Caco-2 (cell line): Measurements from ENCODE around the gene GFY. TPM values are rescaled to one million over a fixed set of nuclear protein-coding genes. Genes with fewer than 3 reads are reported as not detected.

Experiments
- BruUV-seq: library from RNA; stranded (reverse); fragments of 400-500 nt; replicated peaks from 2 replicates; lab custom pipeline; 2021; lab: Mats Ljungman, UMichigan
- CTCF ChIA-PET: fragments of 300-600 bp; sonication (Branson Sonifier 250); formaldehyde crosslinking; loops from one replicate; lab custom pipeline; 2022; ENCODE audit warnings: antibody characterized with exemption; lab: Charles Lee
- POLR2A ChIA-PET: fragments of 300-600 bp; sonication (Branson Sonifier 250); formaldehyde crosslinking; loops from one replicate; lab custom pipeline; 2022; ENCODE audit warnings: antibody characterized with exemption; lab: Charles Lee
- DNase-seq, 2 experiments: peaks; one replicate each; pipeline versions ENCODE4 v3.0.0 to v3.0.0-alpha.2; 2020 to 2022
- H3K27me3 ChIP-seq: replicated peaks from 2 replicates; pipeline ENCODE4 v1.6.0; 2011; ENCODE audit warnings: low read length; ENCODE audit not compliant: control insufficient read depth, insufficient read depth
- H3K36me3 ChIP-seq: 2 replicates; pipeline ENCODE4 v1.5.1; 2011; ENCODE audit warnings: low read length; ENCODE audit not compliant: control insufficient read depth, insufficient read depth
- H3K4me1 ChIP-seq: fragments of 250-450 bp; sonication (Bioruptor Pico); 2 replicates; pipeline ENCODE4 v1.5.1; 2020; ENCODE audit warnings: mild to moderate bottlenecking
- H3K4me3 ChIP-seq: 2 replicates; pipeline ENCODE4 v1.5.1; 2011; ENCODE audit warnings: low read depth, mild to moderate bottlenecking, control low read depth, low read length
- H3K9me3 ChIP-seq: fragments of 250-450 bp; sonication (Bioruptor Pico); 2 replicates; pipeline ENCODE4 v1.5.1; 2020; ENCODE audit warnings: mild to moderate bottlenecking, moderate library complexity
- H3K27ac Mint-ChIP-seq: one replicate; pipeline ENCODE4 v1.8.0; 2022; ENCODE audit warnings: mixed read lengths; ENCODE audit not compliant: unreplicated experiment
- H3K27me3 Mint-ChIP-seq: one replicate; pipeline ENCODE4 v1.8.0; 2022; ENCODE audit warnings: mixed read lengths; ENCODE audit not compliant: insufficient read depth, unreplicated experiment
- H3K36me3 Mint-ChIP-seq: one replicate; pipeline ENCODE4 v1.8.0; 2022; ENCODE audit warnings: mild to moderate bottlenecking, mixed read lengths; ENCODE audit not compliant: insufficient read depth, unreplicated experiment
- H3K4me1 Mint-ChIP-seq: one replicate; pipeline ENCODE4 v1.8.0; 2022; ENCODE audit warnings: low read depth, mixed read lengths; ENCODE audit not compliant: unreplicated experiment
- H3K4me3 Mint-ChIP-seq: one replicate; pipeline ENCODE4 v1.8.0; 2022; ENCODE audit warnings: mild to moderate bottlenecking, moderate library complexity, mixed read lengths; ENCODE audit not compliant: unreplicated experiment
- H3K9me3 Mint-ChIP-seq: one replicate; pipeline ENCODE4 v1.8.0; 2022; ENCODE audit warnings: mixed read lengths; ENCODE audit not compliant: unreplicated experiment
- intact Hi-C: fragments of 100-400 bp; cut with micrococcal nuclease; formaldehyde crosslinking; loops from one replicate; pipeline ENCODE4 v1.10.0; 2022; ENCODE audit not compliant: unreplicated experiment
- total RNA-seq: library from RNA; stranded (reverse); gene quantifications from 2 replicates; pipeline ENCODE4 v1.2.3, GENCODE V29; 2022
- TF ChIP-seq, protein P1 (sequence below), 2 experiments: fragments of 200-600 bp in 1 of 2; IDR thresholded peaks; 1 replicate in 1 of 2; 2 replicates in 1 of 2; pipeline versions ENCODE4 v1.5.1 to v1.8.0; 2011 to 2022; ENCODE audit warnings: antibody characterized with exemption in 1 of 2, control low read depth in 1 of 2, inconsistent platforms in 1 of 2, low read depth in 1 of 2, low read length in 1 of 2, mild to moderate bottlenecking in 1 of 2, moderate library complexity in 1 of 2; ENCODE audit not compliant: insufficient read depth in 1 of 2, severe bottlenecking in 1 of 2, unreplicated experiment in 1 of 2

The GFY gene
- total RNA-seq, 1 experiment from 2014 or later, result 0.25 TPM

DNA sequence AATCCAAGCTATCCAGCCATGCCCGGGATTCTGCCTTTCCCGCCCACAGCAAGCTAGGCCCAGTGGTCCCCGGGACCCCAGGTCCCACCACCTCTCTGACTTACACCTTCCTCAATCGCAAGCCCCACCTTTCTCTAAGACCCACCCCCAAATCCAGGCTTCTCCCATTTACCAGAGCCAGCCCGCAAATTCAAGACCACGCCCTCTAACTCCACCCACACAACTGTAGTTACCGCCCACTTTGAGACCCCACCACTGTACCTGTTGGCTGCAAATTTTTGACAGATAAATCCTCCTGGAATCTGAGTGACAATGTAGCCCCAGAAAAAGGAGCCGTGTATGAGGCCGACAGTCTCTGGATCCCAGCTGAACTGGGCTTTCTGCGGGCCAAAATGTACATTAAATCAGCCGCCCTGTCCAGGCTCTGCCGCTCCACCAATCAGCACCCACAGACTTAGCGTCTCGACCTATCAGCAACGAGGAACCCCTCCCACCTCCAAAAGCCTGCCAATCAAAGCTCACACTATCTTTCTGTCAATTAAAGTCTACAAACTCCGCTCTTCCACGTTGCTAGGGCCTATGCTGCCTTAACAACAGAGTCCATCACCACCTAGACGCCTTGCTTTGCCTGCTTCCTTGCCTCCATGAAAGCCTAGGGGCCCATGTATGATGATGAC is 9.9 kb downstream of the GFY start:
- Histone ChIP-seq H3K27me3 (peaks cover 2% of the 10 kb centered on the region), H3K4me1 (no peaks in the 10 kb centered on the region), H3K4me3 (no peak overlapping the region), H3K36me3 (no peaks in the 10 kb centered on the region), H3K9me3 (no peaks in the 10 kb centered on the region)
- Mint-ChIP-seq H3K27me3 (peaks cover 25% of the 10 kb centered on the region), H3K27ac (no peak overlapping the region), H3K9me3 (no peaks in the 10 kb centered on the region), H3K36me3 (no peaks in the 10 kb centered on the region), H3K4me3 (no peak overlapping the region), H3K4me1 (no peaks in the 10 kb centered on the region)
- no peak for DNase-seq
- BruUV-seq, result no TSS peak
- POLR2A ChIA-PET, result interaction anchor here (0.7 kb wide), 1 partner anchor 18 kb away, joined by 3 read pairs; the partner anchor contains the start of gene ALDH16A1
- intact Hi-C loops, result no loop called here
- TF ChIP-seq, protein P1, sequence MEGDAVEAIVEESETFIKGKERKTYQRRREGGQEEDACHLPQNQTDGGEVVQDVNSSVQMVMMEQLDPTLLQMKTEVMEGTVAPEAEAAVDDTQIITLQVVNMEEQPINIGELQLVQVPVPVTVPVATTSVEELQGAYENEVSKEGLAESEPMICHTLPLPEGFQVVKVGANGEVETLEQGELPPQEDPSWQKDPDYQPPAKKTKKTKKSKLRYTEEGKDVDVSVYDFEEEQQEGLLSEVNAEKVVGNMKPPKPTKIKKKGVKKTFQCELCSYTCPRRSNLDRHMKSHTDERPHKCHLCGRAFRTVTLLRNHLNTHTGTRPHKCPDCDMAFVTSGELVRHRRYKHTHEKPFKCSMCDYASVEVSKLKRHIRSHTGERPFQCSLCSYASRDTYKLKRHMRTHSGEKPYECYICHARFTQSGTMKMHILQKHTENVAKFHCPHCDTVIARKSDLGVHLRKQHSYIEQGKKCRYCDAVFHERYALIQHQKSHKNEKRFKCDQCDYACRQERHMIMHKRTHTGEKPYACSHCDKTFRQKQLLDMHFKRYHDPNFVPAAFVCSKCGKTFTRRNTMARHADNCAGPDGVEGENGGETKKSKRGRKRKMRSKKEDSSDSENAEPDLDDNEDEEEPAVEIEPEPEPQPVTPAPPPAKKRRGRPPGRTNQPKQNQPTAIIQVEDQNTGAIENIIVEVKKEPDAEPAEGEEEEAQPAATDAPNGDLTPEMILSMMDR (IDR thresholded peaks at IDR 0.05; ENCODE audit: insufficient read depth in 1 of 2, low read depth in 1 of 2, low read length in 1 of 2, severe bottlenecking in 1 of 2, unreplicated experiment in 1 of 2), result no peak
- CTCF ChIA-PET, result no interaction called here

DNA sequence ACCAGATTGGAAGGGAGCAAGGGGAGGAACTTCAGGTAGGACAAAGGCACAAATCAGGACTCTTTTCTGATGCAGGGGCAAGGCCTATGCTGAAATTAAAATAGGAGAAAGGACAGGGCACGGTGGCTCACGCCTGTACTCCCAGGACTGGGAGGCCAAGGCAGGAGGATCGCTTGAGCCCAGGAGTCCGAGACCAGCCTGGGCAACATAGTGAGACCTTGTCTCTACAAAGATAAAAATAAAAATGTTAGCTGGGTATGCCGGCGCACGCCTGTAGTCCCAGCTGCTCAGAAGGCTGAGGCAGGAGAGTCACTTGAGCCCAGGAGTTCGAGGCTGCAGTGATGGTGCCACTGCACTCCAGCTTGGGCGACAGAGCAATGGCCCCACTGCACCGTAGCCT is 10.5 kb downstream of the GFY start:
- H3K36me3 ChIP-seq, result no peaks in the 10 kb centered on the region
- peaks cover 2% of the 10 kb centered on the region for H3K27me3 ChIP-seq
- no peak overlapping the region for H3K27ac Mint-ChIP-seq
- H3K4me1 ChIP-seq, result no peaks in the 10 kb centered on the region
- H3K27me3 Mint-ChIP-seq, result peaks cover 28% of the 10 kb centered on the region
- H3K4me1 Mint-ChIP-seq, result peaks cover 4% of the 10 kb centered on the region
- H3K4me3 ChIP-seq, result no peak overlapping the region
- DNase-seq, result no peak
- CTCF ChIA-PET, result interaction anchor here (0.6 kb wide), 1 partner anchor 12 kb away, joined by 3 read pairs; no protein-coding TSS in a partner anchor
- no peaks in the 10 kb centered on the region for H3K36me3 Mint-ChIP-seq
- peaks cover 4% of the 10 kb centered on the region for H3K9me3 Mint-ChIP-seq
- no peaks in the 10 kb centered on the region for H3K9me3 ChIP-seq
- H3K4me3 Mint-ChIP-seq, result no peak overlapping the region
- intact Hi-C loops, result no loop called here
- POLR2A ChIA-PET, result interaction anchor here (0.7 kb wide), 1 partner anchor 18 kb away, joined by 3 read pairs; the partner anchor contains the start of gene ALDH16A1
- no TSS peak for BruUV-seq
- TF ChIP-seq, protein P1 (IDR thresholded peaks at IDR 0.05; ENCODE audit: insufficient read depth in 1 of 2, low read depth in 1 of 2, low read length in 1 of 2, severe bottlenecking in 1 of 2, unreplicated experiment in 1 of 2), result no peak

DNA sequence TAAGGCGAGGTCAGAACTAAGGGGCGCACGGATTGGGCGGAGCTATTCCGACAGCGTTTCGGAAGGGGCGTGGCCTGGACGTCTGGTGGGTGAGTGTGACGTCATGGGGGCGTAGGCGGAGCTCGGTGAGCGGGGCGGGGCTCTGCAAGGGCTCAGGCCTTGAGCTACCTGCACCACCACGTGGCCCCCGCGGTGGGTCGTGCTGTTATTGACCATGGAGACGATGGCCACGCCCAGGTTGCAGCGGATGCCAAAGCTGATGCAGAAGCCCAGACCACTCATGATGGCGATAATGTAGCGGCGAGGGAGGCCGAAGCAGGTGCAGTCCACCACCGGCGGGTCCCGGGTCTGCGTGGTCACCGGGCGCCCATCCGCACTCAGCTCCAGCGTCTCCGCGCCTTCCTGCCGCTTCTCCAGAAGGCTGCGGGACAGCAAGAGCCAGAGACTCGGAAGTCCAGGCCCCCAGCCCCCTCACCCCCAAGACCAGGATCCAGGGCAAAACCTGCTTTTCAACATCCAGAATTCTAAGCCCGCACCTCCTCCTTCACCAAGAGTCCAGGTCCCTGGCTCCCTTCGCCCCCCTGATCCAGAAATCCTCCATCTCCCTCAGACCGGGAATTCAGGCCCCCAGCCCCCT is 11.3 kb downstream of the GFY start:
- intact Hi-C loops, result no loop called here
- POLR2A ChIA-PET, result no interaction called here
- Histone ChIP-seq H3K27me3 (peaks cover 5% of the 10 kb centered on the region), H3K36me3 (no peaks in the 10 kb centered on the region), H3K4me1 (no peaks in the 10 kb centered on the region), H3K9me3 (no peaks in the 10 kb centered on the region), H3K4me3 (no peak overlapping the region)
- peak in 1 of 2 experiments; percentile 43 for DNase-seq
- Mint-ChIP-seq H3K27ac (no peak overlapping the region), H3K27me3 (peaks cover 31% of the 10 kb centered on the region), H3K4me3 (no peak overlapping the region), H3K9me3 (peaks cover 8% of the 10 kb centered on the region), H3K36me3 (no peaks in the 10 kb centered on the region), H3K4me1 (peaks cover 8% of the 10 kb centered on the region)
- CTCF ChIA-PET, result interaction anchor here (0.6 kb wide), 1 partner anchor 11 kb away, joined by 3 read pairs; no protein-coding TSS in a partner anchor
- TF ChIP-seq, protein P1 (IDR thresholded peaks at IDR 0.05; ENCODE audit: insufficient read depth in 1 of 2, low read depth in 1 of 2, low read length in 1 of 2, severe bottlenecking in 1 of 2, unreplicated experiment in 1 of 2), result no peak
- BruUV-seq, result no TSS peak
